H1 (cell line): ENCODE results near the gene SNRPD3. TPM values are rescaled to one million over a fixed set of nuclear protein-coding genes. Genes with fewer than 3 reads are reported as not detected.

ENCODE experiments used
- JUN ChIP-seq: IDR thresholded peaks from 2 replicates; pipeline ENCODE4 v1.6.1; 2011; ENCODE audit warnings: low read depth, mild to moderate bottlenecking, improper control_type of control experiment, low read length
- KDM1A ChIP-seq: fragments of 200-600, 300-600 bp; sonication (generic); IDR thresholded peaks from 2 replicates; pipeline ENCODE4 v1.7.1; 2016; ENCODE audit warnings: mild to moderate bottlenecking, low read length, borderline replicate concordance
- RFX5 ChIP-seq: IDR thresholded peaks from 2 replicates; pipeline ENCODE4 v1.6.1; 2011; ENCODE audit warnings: low read depth, low read length, improper control_type of control experiment, borderline replicate concordance
- RNF2 ChIP-seq: fragments of 200-900, 300-1000 bp; sonication (generic); IDR thresholded peaks from 2 replicates; pipeline ENCODE4 v1.7.1; 2016; ENCODE audit warnings: borderline replicate concordance, low read depth, mild to moderate bottlenecking, antibody characterized with exemption, low read length; ENCODE audit not compliant: poor library complexity, severe bottlenecking; ENCODE audit errors: missing control alignments
- SIX5 ChIP-seq: IDR thresholded peaks from 2 replicates; pipeline ENCODE4 v1.6.1; 2011; ENCODE audit warnings: mild to moderate bottlenecking, low read depth, low read length
- SP1 ChIP-seq: IDR thresholded peaks from 2 replicates; pipeline ENCODE4 v1.6.1; 2011; ENCODE audit warnings: low read depth, low read length
- YY1 ChIP-seq: IDR thresholded peaks from 2 replicates; pipeline ENCODE4 v1.6.1; 2011; ENCODE audit warnings: low read depth, mild to moderate bottlenecking, low read length
- polyA plus RNA-seq, 7 experiments: library from polyadenylated mRNA; depleted of rRNA in 3 of 7; stranded (reverse) in 5 of 7; unstranded in 2 of 7; fragments of >200 nt in 5 of 7; fragments of 200-250 nt in 2 of 7; gene quantifications; 1 replicate in 5 of 7; 2 replicates in 1 of 7; 4 replicates in 1 of 7; pipeline versions ENCODE4 v1.2.1 to v1.2.3, GENCODE V29; 2011 to 2013; ENCODE audit warnings: missing spikeins in 2 of 7, mixed read lengths in 2 of 7
- total RNA-seq: library from RNA; stranded (reverse); fragmentation: NEBNext Ultra II Directional; extraction: Animal tissue kit (Norgen Biotek cat#: 25700); gene quantifications from 2 replicates; pipeline ENCODE4 v1.2.1, GENCODE V29; 2021

SNRPD3 gene
- total and polyA plus RNA-seq, 2 of the 8 experiments (the other 6 are each of a cell fraction or from before 2014, with no cell fraction given): 200 to 455 TPM

DNA sequence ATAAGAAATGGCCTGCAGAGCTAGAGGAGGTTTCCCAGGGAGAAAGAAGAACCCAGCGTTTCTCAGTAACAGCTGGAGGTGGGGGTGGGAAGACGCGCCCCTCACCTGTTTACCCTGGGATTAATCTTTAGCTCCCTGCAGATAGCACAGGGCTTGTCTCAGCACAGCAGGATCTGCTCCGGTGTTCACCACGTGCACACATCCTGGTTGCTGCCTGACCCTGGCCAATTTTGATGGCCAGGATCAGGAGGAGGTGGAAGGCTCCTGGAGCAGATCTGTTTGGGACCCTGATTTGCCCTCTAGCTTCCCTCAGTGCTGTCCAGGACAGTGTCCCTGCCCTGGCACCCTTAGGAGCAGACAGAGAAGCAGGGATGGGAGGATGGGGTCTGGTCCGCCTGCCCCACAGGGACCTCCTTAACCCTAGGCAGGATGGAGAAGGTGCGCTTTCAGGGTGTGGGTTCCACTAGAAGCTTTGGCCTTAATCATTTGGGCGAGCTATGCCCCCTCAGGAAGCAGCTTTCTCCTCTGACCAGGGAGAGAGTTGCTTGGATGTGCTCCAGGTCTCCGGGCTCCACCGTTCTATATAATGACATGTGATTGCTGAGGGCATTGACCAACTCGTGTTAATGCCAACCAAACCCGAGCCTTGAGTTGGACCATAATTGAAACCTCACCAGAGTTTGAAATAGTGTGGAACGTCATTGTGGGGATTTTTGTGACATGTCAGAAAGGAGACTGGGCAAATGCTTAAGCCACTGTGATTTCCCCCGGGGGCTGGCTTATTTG lies 41.4 kb upstream of the SNRPD3 start (continued):
- TF ChIP-seq RNF2 (no peak), YY1 (no peak), RFX5 (no peak), KDM1A (no peak), SIX5 (no peak), SP1 (no peak), JUN (no peak)
